NK-92 (cell line): ENCODE results near the gene TMBIM4.

ENCODE experiments used
- DNase-seq: peaks from one replicate; lab custom pipeline; 2025; ENCODE audit not compliant: unreplicated experiment; lab: John Stamatoyannopoulos, UW

Gene TMBIM4

DNA sequence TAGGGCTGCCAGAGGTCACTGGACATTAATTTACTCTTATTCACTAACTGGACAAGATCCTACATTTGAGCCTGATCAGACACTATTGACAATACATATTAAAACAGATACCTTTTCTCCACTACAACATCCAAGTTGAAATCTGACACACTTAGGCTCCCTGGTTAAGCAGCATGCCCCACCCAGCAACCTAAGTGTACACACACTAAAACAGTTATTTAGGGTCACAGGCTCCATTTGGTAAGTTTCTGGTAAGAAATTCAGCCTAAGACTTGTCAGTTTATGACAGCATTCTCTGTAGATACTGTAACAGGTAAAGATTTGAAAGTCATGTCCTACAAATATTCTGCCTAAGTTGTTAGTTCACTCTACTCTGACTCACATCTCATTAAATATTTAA is 27.0 kb downstream of the TMBIM4 start:
- DNase-seq: no peak

DNA sequence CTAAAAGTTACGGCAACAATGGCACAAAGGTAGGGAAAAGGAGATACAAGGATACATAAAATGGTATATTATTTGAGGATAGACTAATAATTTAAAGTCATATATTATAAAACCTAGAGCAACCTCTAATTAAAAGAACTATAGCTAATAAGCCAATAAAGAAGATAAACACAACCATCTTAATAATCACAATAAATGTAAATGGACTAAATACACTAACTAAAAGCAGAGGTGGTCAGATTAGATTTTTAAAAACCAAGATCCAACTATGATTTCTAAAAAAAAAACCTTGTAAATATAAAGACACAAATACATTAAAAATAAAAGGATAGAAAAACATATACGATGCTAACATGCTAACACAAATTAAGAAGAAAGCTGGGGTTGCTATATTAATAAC is 28.5 kb downstream of the TMBIM4 start:
- DNase-seq: no peak

- DNase-seq: no peak
These were observed 29.1 kb downstream of the TMBIM4 start for GRCh38 chr12:66140731-66141130.

- no peak for DNase-seq
These were observed 30.5 kb downstream of the TMBIM4 start for GRCh38 chr12:66139328-66139727.

DNA sequence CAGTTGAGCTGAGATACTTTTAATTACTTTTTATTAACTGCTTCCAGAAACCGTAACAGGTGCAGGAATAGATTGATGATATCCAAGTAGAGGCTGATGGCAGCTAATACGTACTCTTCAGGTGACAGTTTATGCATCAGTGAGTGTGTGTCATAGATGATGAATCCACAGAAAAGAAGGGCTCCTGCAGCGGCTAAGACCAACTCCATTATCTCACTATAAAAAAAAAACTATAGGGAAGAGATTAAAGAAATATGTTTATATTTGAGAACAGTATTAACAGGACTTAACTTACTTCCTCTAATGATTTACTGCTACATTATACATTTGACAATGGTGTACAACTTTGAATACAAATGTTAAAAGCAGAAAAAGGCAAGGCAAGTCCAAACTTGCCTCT is 31.9 kb downstream of the TMBIM4 start:
- DNase-seq: no peak

DNA sequence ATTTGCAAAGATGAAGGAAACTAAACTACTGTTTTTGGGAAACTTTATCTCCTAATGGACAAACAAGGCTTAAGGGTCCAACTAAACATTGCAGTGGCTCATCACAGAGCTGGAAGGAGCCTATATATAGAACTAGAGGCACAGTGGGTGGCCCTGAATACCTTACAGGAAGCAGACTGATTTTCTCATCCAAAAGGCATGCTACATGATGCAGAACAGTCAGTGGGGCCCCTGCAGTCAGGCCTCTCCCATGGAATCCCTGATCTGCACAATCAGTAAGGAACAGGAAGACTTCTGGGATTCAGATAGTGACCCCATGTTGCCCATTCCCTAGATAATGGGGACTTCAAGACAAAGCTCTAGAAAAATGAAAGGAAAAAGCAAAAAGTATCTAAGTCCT is 37.4 kb downstream of the TMBIM4 start:
- no peak for DNase-seq

DNA sequence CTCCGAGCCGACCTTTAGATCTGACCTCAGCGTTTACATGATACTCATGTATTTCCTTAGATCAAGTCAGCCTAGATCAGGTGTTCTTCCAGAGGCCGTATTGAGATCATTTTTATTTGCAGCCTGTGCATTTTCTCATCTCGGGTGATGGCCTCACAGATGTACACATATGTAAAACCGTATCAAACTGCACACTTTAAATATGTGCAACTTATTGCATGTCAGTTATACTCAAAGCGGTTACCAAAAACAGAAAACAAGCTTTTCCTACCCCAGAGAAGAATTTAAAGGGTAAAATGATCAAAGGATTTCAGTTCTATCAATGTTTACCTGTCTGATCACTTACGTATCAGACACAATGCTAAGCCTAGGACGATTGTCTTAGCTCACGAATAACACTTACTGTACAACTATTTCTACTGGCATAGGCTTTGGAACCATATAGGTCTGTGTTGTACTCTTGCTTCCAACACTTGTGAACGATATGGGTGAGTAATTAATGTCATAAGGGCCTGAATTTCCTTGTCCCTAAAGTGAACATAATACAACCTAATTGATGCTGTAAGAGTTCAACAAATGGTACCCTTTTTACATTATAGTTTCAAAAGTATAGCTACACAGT is 38.6 kb downstream of the TMBIM4 start:
- DNase-seq: no peak

DNA sequence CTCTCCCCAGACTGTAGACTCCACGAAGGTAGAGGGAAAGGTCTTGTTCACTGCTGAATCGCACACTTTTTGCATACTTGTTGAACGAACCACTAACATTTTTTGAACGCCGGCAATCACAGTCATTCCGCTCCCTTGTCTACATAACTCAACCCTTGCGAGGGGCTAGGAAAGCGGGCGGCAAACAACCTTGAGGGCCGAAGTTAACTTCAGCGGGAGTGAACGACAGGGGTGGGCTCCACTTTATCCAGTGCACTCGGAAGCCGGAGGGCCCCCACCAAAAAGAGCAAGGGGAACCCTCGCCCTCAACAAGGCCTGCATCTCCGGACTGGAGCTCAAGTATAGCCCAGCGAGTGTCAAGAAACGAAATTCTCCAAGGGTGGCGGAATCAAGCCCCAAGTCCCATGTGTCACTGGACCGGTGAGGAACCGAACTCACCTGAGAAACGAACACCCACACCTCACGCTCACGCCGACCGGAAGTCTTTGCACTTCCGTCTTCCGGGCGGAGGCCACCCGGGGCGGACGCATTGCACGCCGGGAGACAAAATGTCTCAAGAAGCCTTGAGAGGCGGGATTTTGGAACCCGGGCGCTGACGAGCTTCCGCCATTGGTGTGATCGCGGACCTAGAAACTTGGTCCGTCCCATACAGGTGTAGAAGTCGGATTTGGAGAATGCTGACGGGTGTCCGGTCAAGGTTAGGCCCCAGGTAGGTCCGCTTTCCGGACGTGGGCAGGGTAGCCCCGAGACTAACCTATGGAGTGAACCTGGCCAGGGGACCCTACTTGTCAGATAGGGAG is 39.3 kb downstream of the TMBIM4 start, which contains the start of gene LLPH:
LLPH (minus strand) TSS at position 484 of the 800 bp plus-strand sequence. CDS start 1,644 bp downstream, outside the sequence.
- DNase-seq: peak; percentile 9

DNA sequence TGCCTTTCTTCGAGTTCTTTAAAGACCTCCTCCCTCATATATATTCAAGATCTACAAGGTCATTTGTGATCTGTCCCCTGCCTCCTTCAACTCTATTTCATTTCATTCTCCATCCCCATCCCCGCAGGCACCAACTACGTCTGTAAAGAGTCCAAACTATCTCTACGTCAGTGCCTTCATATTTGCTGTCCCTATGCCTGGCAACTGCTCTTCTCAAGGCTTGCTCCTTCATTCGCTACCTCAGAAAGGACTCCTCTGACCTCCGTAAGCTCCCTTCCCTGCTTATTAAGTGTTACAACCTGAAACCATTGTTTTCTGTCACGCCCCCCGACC is 39.9 kb downstream of the TMBIM4 start:
- DNase-seq: no peak

DNA sequence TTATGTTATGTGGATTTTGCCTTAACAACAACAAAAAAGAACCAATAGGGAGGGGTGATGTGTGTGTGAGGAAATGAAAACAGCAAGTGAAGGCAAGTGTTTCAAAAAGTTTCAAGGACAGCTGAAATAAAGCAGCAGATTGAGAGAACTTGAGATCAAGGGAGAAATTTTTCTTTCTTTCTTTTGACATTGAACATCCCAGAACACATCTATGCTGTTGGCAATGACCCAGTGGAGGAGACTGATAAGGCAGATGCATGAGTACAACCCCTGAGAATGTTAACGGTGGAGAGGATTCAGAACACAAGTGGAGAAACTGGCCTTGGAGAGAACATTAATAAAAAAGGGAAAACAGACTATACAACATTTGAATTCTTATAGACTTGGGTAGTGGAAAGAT is 42.1 kb downstream of the TMBIM4 start:
- DNase-seq: no peak

DNA sequence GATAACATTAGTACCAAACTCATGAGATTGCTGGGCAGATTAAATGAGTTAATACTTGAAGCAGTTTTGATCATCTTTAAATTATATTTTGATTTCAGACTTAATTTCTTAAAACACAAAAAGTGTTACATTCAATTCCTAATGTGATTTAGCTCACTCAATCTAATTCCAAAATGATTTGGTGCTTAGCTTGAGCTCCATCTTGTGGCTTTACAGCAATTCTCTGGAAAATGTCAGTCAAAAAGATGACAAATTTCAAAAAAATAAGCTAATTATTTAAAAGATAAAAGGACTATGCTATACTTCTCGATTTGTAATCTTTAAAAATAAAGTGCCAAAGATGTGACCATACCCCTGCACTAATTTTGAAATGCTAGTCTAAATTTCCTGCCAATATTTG is 49.3 kb downstream of the TMBIM4 start:
- DNase-seq: no peak

DNA sequence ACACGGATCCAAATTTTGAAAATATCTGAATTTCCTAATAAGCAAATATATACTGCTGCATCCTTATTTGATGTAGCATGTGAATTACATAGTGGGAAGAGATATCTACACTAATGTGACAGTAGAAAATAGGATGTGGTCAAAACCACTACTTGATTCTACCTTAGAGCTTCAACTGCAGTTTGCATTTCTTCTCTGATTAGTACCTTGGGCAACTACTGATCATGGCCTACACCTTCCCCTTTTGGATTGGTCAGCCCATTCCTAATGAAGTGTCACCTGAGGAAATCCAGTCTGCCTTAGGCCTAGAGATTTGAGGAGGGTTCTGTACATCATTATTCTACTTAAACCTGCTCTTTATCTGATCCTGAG is 49.9 kb downstream of the TMBIM4 start:
- DNase-seq: no peak

GRCh38 chr12:66119229-66119869 is 50.4 kb downstream of the TMBIM4 start:
- DNase-seq: no peak

GRCh38 chr12:66118240-66118891 is 51.4 kb downstream of the TMBIM4 start:
- DNase-seq: no peak

DNA sequence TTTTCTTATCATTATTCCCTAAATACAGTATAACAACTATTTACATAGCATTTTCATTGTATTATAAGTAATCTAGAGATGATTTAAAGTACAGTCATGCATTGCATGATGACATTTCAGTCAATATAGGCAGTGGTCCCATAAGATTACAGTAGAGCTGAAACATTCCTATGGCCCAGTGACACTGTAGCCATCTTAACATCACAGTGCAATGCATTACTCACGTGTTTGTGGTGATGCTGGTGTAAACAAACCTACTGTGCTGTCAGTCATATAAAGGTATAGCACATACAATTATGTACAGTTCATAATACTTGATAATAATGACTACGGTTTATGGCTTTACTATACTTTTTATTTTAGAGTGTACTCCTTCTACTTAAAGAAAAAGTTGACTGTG is 52.6 kb downstream of the TMBIM4 start:
- DNase-seq: no peak

- no peak for DNase-seq
These were observed 54.7 kb downstream of the TMBIM4 start for GRCh38 chr12:66115071-66115600.

DNA sequence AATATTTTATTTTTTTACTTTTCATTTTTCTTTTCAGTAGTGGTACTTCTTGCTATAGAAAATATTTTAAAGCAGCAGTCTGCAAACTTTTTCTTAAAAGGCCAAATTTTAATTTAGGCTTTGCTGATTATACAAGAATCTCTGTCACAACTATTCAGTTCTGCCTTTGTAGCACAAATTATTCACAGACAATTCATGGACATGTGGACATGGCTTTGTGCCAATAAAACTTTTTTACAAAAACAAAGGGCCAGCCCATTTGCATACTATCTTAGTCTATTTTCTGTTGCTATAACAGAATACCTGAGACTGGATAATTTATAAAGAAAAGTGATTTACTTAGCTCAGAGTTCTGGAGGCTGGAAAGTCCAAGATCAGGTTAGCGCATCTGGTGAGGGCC is 56.3 kb downstream of the TMBIM4 start:
- DNase-seq: no peak

DNA sequence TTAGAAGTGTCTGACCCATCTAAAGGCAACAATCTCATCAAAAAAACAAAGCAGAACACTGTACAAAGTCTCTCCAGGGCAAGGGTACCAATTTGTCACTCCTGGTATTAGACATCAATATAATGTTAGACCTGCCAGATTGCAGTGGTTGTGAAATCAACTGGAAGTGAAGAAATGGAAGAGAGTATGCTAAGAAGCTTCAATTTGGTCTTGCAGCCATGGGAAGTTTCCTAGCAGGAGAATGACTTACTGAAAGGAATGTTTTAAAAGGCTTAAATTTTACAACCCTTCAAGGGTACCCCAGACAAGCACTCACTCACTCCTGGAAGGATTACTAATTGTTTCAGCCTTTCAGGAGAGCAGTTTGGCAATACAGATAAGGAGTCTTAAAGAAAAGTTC is 58.2 kb downstream of the TMBIM4 start:
- DNase-seq: no peak

DNA sequence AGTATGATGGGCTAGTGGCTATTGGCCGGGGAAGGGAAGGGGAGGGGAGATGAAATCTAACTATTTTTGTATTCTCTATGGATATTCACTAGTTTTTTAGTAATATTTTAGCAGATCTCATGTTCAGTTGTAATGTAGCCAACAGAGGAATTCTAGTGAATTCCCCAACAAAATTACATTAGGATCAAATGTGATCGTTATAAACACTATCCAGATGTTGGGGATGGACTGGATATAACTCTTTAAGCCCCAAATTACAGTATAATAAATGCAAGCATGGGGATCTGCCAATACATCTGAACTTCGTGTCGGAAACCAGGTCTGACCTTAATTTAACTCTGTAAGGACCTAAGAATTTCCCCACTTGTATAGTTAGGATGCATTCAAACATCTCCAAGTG is 60.7 kb downstream of the TMBIM4 start:
- DNase-seq: no peak

- DNase-seq: no peak
These were observed 61.4 kb downstream of the TMBIM4 start for GRCh38 chr12:66108386-66108785.

DNA sequence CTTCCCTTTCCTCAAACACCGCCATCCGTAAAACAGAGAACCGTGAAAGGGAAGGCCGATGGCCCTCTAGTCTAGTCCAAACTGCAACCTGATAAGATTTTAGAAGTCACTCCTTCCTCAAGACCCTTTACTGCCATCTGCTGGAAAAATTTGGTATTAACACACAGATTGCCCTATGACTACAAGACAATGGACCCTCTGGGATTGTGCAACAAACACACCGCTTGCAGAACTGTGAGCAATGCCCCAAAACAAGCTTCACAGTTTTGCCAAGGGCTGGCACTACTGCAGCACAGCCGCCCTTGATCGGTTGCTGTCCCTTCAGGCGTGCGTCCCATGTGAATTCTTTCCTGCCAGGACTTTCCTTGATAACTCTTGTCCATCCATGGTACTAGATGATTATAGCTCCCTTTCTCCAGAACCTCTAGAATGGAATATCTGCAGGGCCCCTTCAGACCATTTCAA is 62.3 kb downstream of the TMBIM4 start:
- DNase-seq: no peak
